ENCODE measurements around the gene MAP6.

The MAP6 gene

GRCh38 chr11:75673977-75674582 lies 5.2 kb upstream of the MAP6 start:
- DNase-seq, result peak; percentile 86
- in situ Hi-C loops (cut with HindIII; ENCODE audit: low pct_ligation_motif_present, low pct_unique_long_range_greater_than_20kb, low sequenced_read_pairs), result no loop called here

DNA sequence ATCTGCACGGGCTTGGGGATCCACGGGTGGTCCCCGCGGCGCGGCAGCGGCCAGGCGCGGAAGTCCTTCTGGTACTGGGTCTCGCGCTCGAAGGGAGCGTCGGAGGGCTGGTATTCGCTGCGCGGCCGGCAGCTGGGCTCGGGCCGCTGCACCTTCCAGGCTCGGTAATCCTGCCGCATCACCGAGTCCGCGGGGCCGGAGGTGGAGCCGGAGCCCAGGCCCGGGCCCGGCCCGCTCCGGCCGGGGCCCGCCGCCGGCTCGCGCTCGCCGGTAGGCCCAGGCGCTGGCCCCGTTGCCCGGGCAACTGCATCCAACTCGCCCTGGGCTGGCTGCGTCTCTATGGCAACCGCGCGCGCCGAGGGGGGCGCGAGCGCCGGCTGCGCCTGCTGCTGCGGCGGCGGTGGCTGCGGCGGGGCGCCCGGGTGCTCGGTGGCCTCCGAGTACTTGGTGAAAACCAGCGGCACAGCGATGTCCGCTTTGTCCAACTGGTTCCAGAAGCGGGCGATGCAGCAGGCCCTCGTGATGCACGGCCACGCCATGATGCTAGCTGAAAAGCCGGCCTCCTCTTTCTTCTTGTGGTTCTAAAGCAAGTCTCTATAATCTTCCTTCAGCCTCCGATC lies 897 bp downstream of the MAP6 start:
- in situ Hi-C loops (cut with HindIII; ENCODE audit: low pct_ligation_motif_present, low pct_unique_long_range_greater_than_20kb, low sequenced_read_pairs), result no loop called here
- peak; percentile 4 for DNase-seq

- in situ Hi-C loops (cut with HindIII; ENCODE audit: low pct_ligation_motif_present, low pct_unique_long_range_greater_than_20kb, low sequenced_read_pairs), result no loop called here
Measured at GRCh38 chr11:75667255-75667830, 1.5 kb downstream of the MAP6 start.

GRCh38 chr11:75665990-75666389 lies 2.8 kb downstream of the MAP6 start:
- DNase-seq, result no peak
- in situ Hi-C loops (cut with HindIII; ENCODE audit: low pct_ligation_motif_present, low pct_unique_long_range_greater_than_20kb, low sequenced_read_pairs), result no loop called here

More at GRCh38 chr11:75667255-75667830, 1.5 kb downstream of the MAP6 start:
- DNase-seq, result no peak

- in situ Hi-C loops (cut with HindIII; ENCODE audit: low pct_ligation_motif_present, low pct_unique_long_range_greater_than_20kb, low sequenced_read_pairs), result no loop called here
- no peak for DNase-seq
Measured at GRCh38 chr11:75665126-75665525, 3.7 kb downstream of the MAP6 start.

DNA sequence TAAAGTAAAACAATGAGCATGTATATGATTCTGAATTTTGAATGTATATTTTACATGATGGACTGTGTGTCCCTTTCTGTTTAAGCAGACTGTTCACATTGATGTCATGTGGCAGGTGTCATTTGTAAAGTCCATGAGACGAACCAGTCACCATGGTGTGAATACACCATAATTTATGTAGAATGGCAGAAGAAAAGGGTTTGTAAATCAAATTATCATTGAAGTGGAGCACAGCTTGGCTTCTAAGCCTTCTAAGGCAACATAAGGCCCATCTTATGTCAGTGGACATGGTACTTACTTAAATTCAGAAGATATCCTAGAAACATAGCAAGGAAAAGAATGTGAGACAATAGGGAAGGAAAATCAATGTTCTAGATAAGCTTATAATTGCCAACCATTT lies 4.4 kb downstream of the MAP6 start:
- in situ Hi-C loops (cut with HindIII; ENCODE audit: low pct_ligation_motif_present, low pct_unique_long_range_greater_than_20kb, low sequenced_read_pairs), result no loop called here
- DNase-seq, result no peak

- in situ Hi-C loops (cut with HindIII; ENCODE audit: low pct_ligation_motif_present, low pct_unique_long_range_greater_than_20kb, low sequenced_read_pairs), result no loop called here
Measured at GRCh38 chr11:75663808-75664207, 5.0 kb downstream of the MAP6 start.

GRCh38 chr11:75659836-75660235 lies 9.0 kb downstream of the MAP6 start:
- DNase-seq, result no peak
- in situ Hi-C loops (cut with HindIII; ENCODE audit: low pct_ligation_motif_present, low pct_unique_long_range_greater_than_20kb, low sequenced_read_pairs), result no loop called here

More at GRCh38 chr11:75663808-75664207, 5.0 kb downstream of the MAP6 start:
- DNase-seq, result no peak

- DNase-seq, result no peak
Measured at GRCh38 chr11:75656044-75656727, 12.7 kb downstream of the MAP6 start.

GRCh38 chr11:75655605-75656004 lies 13.2 kb downstream of the MAP6 start:
- no peak for DNase-seq
- in situ Hi-C loops (cut with HindIII; ENCODE audit: low pct_ligation_motif_present, low pct_unique_long_range_greater_than_20kb, low sequenced_read_pairs), result no loop called here

More at GRCh38 chr11:75656044-75656727, 12.7 kb downstream of the MAP6 start:
- in situ Hi-C loops (cut with HindIII; ENCODE audit: low pct_ligation_motif_present, low pct_unique_long_range_greater_than_20kb, low sequenced_read_pairs), result no loop called here

DNA sequence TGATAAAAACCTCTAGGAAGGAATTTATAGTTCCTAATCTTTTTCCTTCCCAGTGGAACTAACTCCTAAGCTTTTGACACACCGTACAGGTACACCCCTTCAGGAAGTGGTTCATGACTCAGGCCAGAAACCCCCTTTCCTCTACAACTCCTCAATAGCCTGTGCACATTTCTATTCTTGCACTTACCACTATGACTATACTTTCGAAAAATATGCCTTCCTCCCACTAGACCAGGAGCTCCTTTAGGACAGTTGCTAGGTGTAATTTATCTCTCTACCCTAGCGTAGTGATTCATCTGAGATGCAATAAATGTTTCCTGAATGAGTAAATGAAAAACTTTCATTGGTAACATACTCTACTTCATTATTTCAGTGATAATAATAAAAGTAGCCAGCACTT lies 14.5 kb downstream of the MAP6 start:
- DNase-seq, result no peak
- in situ Hi-C loops (cut with HindIII; ENCODE audit: low pct_ligation_motif_present, low pct_unique_long_range_greater_than_20kb, low sequenced_read_pairs), result no loop called here

DNA sequence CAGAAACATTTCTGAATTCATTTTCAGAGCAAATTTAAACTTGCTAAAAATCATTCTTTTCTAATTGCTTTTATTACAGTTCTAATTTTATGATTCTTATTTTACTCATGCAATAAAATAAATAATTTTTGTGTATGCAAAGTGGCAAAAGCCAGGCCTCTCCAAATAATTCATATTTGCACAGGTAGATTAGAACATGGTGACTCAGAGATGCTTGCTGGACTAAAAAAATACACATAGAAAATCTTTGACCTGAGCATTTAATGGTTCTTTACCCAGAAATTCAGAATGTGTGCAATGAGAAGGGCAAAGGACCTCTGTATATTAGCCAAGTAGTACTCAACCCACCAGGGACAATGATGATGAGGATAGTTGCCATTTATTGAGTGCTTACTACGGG lies 15.3 kb downstream of the MAP6 start:
- no peak for DNase-seq
- in situ Hi-C loops (cut with HindIII; ENCODE audit: low pct_ligation_motif_present, low pct_unique_long_range_greater_than_20kb, low sequenced_read_pairs), result no loop called here

DNA sequence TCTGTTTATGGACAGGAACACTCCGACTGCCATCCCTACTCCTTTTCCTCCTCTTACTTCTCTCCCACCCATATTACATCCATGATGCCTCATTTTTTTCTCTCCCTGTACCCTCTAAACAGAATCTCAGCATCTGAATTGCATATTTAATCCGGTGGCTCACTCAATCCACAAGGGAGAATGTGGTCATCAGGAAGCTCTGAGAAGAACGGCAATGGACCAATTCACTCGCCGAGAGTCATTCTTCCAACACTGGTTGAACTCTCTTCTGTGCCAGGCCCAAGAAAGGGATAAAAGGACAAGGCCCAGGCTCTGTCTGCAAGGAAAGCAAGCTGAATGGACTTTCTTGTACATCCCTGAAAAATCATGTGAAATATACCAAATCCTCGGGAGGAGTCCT lies 15.9 kb downstream of the MAP6 start:
- no peak for DNase-seq
- in situ Hi-C loops (cut with HindIII; ENCODE audit: low pct_ligation_motif_present, low pct_unique_long_range_greater_than_20kb, low sequenced_read_pairs), result no loop called here

- in situ Hi-C loops (cut with HindIII; ENCODE audit: low pct_ligation_motif_present, low pct_unique_long_range_greater_than_20kb, low sequenced_read_pairs), result no loop called here
Measured at GRCh38 chr11:75651218-75651617, 17.6 kb downstream of the MAP6 start.

DNA sequence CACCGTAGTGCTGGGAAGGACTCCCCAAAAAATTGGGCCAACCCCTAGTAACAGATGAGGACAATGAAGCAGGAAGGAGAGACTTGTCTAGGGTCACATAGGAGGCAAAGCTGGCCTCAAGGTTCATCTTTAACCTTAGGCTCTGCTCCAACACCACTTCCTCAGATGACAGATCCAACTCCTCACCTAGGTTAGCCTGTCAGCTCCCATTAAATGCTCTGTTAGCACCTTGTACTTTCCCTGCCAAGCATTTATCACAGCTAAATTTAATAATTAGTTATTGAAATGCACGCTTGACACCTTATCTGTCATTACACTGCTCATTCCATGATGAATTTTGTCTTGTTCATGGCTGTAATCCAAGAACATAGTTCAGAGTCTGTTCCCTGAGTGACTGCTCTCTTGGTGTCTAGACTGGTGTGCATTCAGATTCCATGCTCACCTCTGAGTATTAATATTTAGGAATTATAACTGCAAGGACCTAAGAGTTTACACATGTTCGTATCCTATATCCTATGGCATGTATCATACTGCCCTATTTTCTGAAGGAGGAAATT lies 18.6 kb downstream of the MAP6 start:
- no peak for DNase-seq

More at GRCh38 chr11:75651218-75651617, 17.6 kb downstream of the MAP6 start:
- no peak for DNase-seq

GRCh38 chr11:75644946-75645345 lies 23.9 kb downstream of the MAP6 start:
- DNase-seq, result no peak
- in situ Hi-C loops (cut with HindIII; ENCODE audit: low pct_ligation_motif_present, low pct_unique_long_range_greater_than_20kb, low sequenced_read_pairs), result no loop called here

More for the DNA sequence above, 18.6 kb downstream of the MAP6 start:
- in situ Hi-C loops (cut with HindIII; ENCODE audit: low pct_ligation_motif_present, low pct_unique_long_range_greater_than_20kb, low sequenced_read_pairs), result no loop called here

DNA sequence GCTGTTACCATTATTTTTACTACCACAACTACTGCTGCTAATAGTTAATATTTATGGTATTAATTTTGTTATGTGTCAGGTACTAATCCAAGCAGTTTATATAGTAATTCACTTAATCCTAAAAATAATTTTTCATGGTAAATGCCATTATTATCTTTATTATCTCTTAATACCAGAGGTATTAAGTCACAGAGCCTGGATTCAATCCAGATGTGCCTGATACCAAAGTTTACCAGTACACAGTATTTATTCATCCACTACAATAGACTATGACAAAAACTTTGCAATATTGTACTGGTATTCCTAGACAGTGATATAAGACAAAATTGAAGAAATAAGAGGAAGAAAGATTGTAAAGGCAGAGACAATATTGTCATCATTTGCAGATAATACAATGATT lies 24.5 kb downstream of the MAP6 start:
- no peak for DNase-seq
- in situ Hi-C loops (cut with HindIII; ENCODE audit: low pct_ligation_motif_present, low pct_unique_long_range_greater_than_20kb, low sequenced_read_pairs), result no loop called here

DNA sequence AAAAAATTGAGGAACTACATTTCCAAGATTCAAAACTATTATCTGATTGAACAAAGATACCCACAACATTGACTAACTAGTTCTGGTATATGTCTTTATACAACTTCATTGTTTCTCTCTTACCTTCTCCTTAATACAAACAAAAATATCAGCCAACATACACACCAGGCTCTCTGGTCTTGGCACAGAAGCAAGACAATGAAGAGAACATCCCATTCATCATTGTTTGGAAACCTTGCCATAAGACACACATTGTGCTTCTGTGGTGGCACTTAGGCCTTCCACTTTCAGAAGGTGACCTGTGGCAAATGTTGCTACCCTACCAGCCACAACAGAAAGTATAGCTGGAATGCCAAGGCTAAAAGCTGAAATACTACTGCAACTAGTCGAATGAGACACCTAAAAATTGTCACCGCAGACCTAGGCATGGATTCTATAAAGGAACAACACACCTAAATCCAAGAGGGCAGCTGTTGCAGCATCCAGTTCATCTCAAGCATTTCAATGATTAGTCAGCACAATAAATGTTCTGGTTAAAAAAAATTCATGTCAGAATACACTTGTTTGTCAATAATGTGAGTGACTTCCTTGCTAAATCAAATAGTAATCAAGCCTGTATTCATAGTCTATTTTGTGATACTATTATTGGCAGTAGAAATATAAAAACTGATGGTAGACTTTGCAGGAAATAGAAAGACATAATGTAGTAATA lies 26.3 kb downstream of the MAP6 start:
- no peak for DNase-seq
- in situ Hi-C loops (cut with HindIII; ENCODE audit: low pct_ligation_motif_present, low pct_unique_long_range_greater_than_20kb, low sequenced_read_pairs), result no loop called here

DNA sequence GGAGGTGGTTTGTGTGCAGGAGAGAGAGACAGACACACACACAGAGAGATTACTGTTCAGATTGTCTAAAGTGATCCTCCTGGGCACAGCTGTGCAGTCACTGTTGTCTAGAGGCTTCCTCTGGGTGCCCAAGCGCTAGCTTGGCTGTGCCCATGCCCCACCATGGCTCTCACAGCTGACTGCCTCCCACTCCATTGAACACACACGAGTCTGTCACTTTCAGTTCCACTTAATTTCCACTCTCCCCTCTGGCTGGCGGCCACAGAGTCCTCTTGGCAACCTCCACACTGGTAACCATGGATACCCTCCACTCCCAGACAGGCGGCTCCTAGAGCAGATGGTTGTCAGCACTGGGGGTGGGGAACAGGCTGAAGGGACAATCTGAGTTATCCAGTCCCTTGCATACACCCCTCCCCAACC lies 29.1 kb downstream of the MAP6 start:
- no peak for DNase-seq
- in situ Hi-C loops (cut with HindIII; ENCODE audit: low pct_ligation_motif_present, low pct_unique_long_range_greater_than_20kb, low sequenced_read_pairs), result no loop called here

Data from ACHN (cell line).